ENCODE results near the gene FKBP4.

DNA sequence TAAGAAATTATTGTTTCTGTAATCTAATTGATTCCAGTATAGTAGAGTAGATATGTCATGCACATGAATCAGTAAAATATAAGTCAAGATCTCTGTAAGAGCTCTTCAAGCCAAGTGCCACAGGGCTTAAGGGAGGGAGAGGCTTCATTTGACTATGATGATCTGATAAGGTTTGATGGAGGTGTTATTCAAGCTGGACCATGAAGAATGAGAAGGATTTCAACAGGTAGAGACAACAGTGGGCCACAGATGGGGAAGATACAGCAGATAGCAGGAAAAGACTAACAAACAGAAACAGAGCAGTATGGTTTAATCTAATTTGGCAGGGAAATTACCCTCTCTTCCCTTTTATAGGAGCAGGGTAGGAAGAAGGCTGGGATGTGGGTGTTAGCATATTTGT lies 40.6 kb upstream of the FKBP4 start:
- TF ChIP-seq, protein P1, sequence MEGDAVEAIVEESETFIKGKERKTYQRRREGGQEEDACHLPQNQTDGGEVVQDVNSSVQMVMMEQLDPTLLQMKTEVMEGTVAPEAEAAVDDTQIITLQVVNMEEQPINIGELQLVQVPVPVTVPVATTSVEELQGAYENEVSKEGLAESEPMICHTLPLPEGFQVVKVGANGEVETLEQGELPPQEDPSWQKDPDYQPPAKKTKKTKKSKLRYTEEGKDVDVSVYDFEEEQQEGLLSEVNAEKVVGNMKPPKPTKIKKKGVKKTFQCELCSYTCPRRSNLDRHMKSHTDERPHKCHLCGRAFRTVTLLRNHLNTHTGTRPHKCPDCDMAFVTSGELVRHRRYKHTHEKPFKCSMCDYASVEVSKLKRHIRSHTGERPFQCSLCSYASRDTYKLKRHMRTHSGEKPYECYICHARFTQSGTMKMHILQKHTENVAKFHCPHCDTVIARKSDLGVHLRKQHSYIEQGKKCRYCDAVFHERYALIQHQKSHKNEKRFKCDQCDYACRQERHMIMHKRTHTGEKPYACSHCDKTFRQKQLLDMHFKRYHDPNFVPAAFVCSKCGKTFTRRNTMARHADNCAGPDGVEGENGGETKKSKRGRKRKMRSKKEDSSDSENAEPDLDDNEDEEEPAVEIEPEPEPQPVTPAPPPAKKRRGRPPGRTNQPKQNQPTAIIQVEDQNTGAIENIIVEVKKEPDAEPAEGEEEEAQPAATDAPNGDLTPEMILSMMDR (IDR thresholded peaks at IDR 0.05; ENCODE audit: insufficient read depth, low read length, poor library complexity, severe bottlenecking) = no peak
- no peak for TF ChIP-seq EZH2phosphoT487 (conservative IDR thresholded peaks at IDR 0.05; ENCODE audit: low read length)
